ENCODE results near the gene HSF2. TPM values are rescaled to one million over a fixed set of nuclear protein-coding genes. Genes with fewer than 3 reads are reported as not detected.
A peak's percentile ranks its signal among the peaks of the same experiment; 100 is the strongest.

The HSF2 gene
- total and polyA plus RNA-seq, 2 of the 13 experiments (the other 11 are each of a cell fraction or from before 2014, with no cell fraction given) = 24.8 to 26.4 TPM

GRCh38 chr6:122399348-122400120 is at the start of gene HSF2 (continued):
- no peak for TF ChIP-seq ZNF597 (CRISPR knock-in tag; IDR thresholded peaks at IDR 0.05)
- no peak for TF ChIP-seq ATF5 (CRISPR knock-in tag; IDR thresholded peaks at IDR 0.05; ENCODE audit: low read depth)
- peak; percentile 97 for TF ChIP-seq YEATS4 (CRISPR knock-in tag; IDR thresholded peaks at IDR 0.05; ENCODE audit: borderline replicate concordance)
- TF ChIP-seq ZBTB20 (CRISPR knock-in tag; IDR thresholded peaks at IDR 0.05; ENCODE audit: borderline replicate concordance, low read depth) = peak; percentile 67; the same call in 1 of the 2 replicates
- TF ChIP-seq ZNF720 (CRISPR knock-in tag; IDR thresholded peaks at IDR 0.05) = peak; percentile 69; the same call in 1 of the 2 replicates
- peak; percentile 85; the same call in 1 of the 2 replicates for TF ChIP-seq ZNF563 (CRISPR knock-in tag; IDR thresholded peaks at IDR 0.05)
- TF ChIP-seq ZNF30 (CRISPR knock-in tag; IDR thresholded peaks at IDR 0.05) = peak; percentile 87; the same call in 1 of the 2 replicates
- no peak for TF ChIP-seq SKIL (CRISPR knock-in tag; IDR thresholded peaks at IDR 0.05; ENCODE audit: borderline replicate concordance)
- no peak for TF ChIP-seq ZNF12 (CRISPR knock-in tag; IDR thresholded peaks at IDR 0.05)
- TF ChIP-seq MTERF4 (CRISPR knock-in tag; IDR thresholded peaks at IDR 0.05) = no peak
- TF ChIP-seq CSRNP1 (CRISPR knock-in tag; IDR thresholded peaks at IDR 0.05) = peak; percentile 44; the same call in 1 of the 2 replicates
- peak; percentile 92; the same call in 1 of the 2 replicates for TF ChIP-seq TFDP1 (CRISPR knock-in tag; IDR thresholded peaks at IDR 0.05; ENCODE audit: borderline replicate concordance)
- TF ChIP-seq ZBTB8A (CRISPR knock-in tag; IDR thresholded peaks at IDR 0.05; ENCODE audit: borderline replicate concordance, low read depth) = no peak
- peak; percentile 37; the same call in 1 of the 2 replicates for TF ChIP-seq ZFP37 (CRISPR knock-in tag; IDR thresholded peaks at IDR 0.05; ENCODE audit: borderline replicate concordance)
